Left ventricle myocardium inferior (tissue), 1 donor: ENCODE measurements around the gene KDM7A. TPM values are rescaled to one million over a fixed set of nuclear protein-coding genes. Genes with fewer than 3 reads are reported as not detected.
A peak's percentile ranks its signal among the peaks of the same experiment; 100 is the strongest.

ENCODE experiments used
- DNase-seq: peaks from one replicate; pipeline ENCODE4 v3.0.0-alpha.2; 2020
- H3K27ac ChIP-seq: fragments of 200-600 bp; replicated peaks from 2 replicates; pipeline ENCODE4 v1.8.0; 2021
- H3K27me3 ChIP-seq: fragments of 200-600 bp; 2 replicates; pipeline ENCODE4 v1.8.0; 2021; ENCODE audit warnings: low read depth
- H3K36me3 ChIP-seq: fragments of 200-600 bp; 2 replicates; pipeline ENCODE4 v1.8.0; 2021
- H3K4me1 ChIP-seq: fragments of 200-600 bp; 2 replicates; pipeline ENCODE4 v1.8.0; 2021
- H3K4me3 ChIP-seq: fragments of 200-600 bp; 2 replicates; pipeline ENCODE4 v1.8.0; 2021; ENCODE audit warnings: mild to moderate bottlenecking, moderate library complexity
- H3K9me3 ChIP-seq: fragments of 200-600 bp; replicated peaks from 2 replicates; pipeline ENCODE4 v1.8.0; 2021
- CTCF ChIP-seq: fragments of 200-600 bp; IDR thresholded peaks from 2 replicates; pipeline ENCODE4 v1.8.0; 2021; ENCODE audit warnings: antibody characterized with exemption, mild to moderate bottlenecking, borderline replicate concordance
- intact Hi-C: fragments of 100-400 bp; cut with micrococcal nuclease; formaldehyde crosslinking; loops from one replicate; pipeline ENCODE4 v1.11.0; 2022
- total RNA-seq: library from RNA; stranded (reverse); fragmentation: NEBNext Ultra II Directional; extraction: Animal tissue kit (Norgen Biotek cat#: 25700); gene quantifications from one replicate; pipeline ENCODE4 v1.2.1, GENCODE V29; 2021
- donor health status: DM: no; HTN: yes; CAD: no; lungs with severe emphysema.

The KDM7A gene
- total RNA-seq, 1 donor from 2014 or later: 8.2 TPM

GRCh38 chr7:140190588-140190987 lies 13.8 kb upstream of the KDM7A start:
- intact Hi-C loops: no loop called here

GRCh38 chr7:140189917-140190316 lies 13.1 kb upstream of the KDM7A start:
- DNase-seq: no peak
- TF ChIP-seq CTCF: no peak
- intact Hi-C loops: no loop called here
- Histone ChIP-seq H3K4me1 (peaks cover 33% of the 10 kb centered on the region), H3K36me3 (no peaks in the 10 kb centered on the region), H3K9me3 (no peaks in the 10 kb centered on the region), H3K27ac (peak overlapping the region; percentile 45), H3K4me3 (no peak overlapping the region), H3K27me3 (no peaks in the 10 kb centered on the region)

More at GRCh38 chr7:140190588-140190987, 13.8 kb upstream of the KDM7A start:
- peak overlapping the region; percentile 45 for H3K27ac ChIP-seq
- no peaks in the 10 kb centered on the region for H3K9me3 ChIP-seq
- H3K36me3 ChIP-seq: no peaks in the 10 kb centered on the region
- no peak overlapping the region for H3K4me3 ChIP-seq
- no peaks in the 10 kb centered on the region for H3K27me3 ChIP-seq
- H3K4me1 ChIP-seq: peaks cover 33% of the 10 kb centered on the region
- TF ChIP-seq CTCF: no peak
- DNase-seq: no peak

- TF ChIP-seq CTCF: no peak
- intact Hi-C loops: no loop called here
- DNase-seq: no peak
These were observed 6.1 kb upstream of the KDM7A start for GRCh38 chr7:140182917-140183316.

GRCh38 chr7:140179339-140179738 lies 2.6 kb upstream of the KDM7A start:
- intact Hi-C loops: loop anchor here (10.0 kb wide), 1 partner anchor 125 kb away; no protein-coding TSS in a partner anchor
- Histone ChIP-seq H3K9me3 (no peaks in the 10 kb centered on the region), H3K4me3 (no peak overlapping the region), H3K27me3 (no peaks in the 10 kb centered on the region), H3K36me3 (no peaks in the 10 kb centered on the region), H3K4me1 (peaks cover 30% of the 10 kb centered on the region), H3K27ac (no peak overlapping the region)
- no peak for TF ChIP-seq CTCF
- DNase-seq: no peak

More at GRCh38 chr7:140182917-140183316, 6.1 kb upstream of the KDM7A start:
- Histone ChIP-seq H3K36me3 (no peaks in the 10 kb centered on the region), H3K4me1 (peaks cover 8% of the 10 kb centered on the region), H3K27me3 (no peaks in the 10 kb centered on the region), H3K9me3 (no peaks in the 10 kb centered on the region), H3K4me3 (no peak overlapping the region), H3K27ac (no peak overlapping the region)

- H3K27ac ChIP-seq: peak overlapping the region; percentile 100
- DNase-seq: no peak
- H3K36me3 ChIP-seq: no peaks in the 10 kb centered on the region
- H3K27me3 ChIP-seq: no peaks in the 10 kb centered on the region
- H3K4me3 ChIP-seq: peak overlapping the region; percentile 97
- TF ChIP-seq CTCF: no peak
- no peaks in the 10 kb centered on the region for H3K9me3 ChIP-seq
- intact Hi-C loops: loop anchor here (10.0 kb wide), 1 partner anchor 129 kb away; no protein-coding TSS in a partner anchor
- peaks cover 51% of the 10 kb centered on the region for H3K4me1 ChIP-seq
These were observed 571 bp downstream of the KDM7A start for GRCh38 chr7:140176122-140176701.
